Activated CD4-positive, CD25-positive, alpha-beta regulatory T cell treated with anti-CD3 and anti-CD28 coated beads, Interleukin-2, amount 50 U/mL, for 24 hours (primary cell): Measurements from ENCODE around the gene AFAP1.

ENCODE experiments used
- ATAC-seq, 2 donors: fragments of 150-1000 bp; cut with Tn5 transposase; one replicate each; pipeline ENCODE4 v1.10.0; 2021; ENCODE audit warnings: mild to moderate bottlenecking in 1 of 2, moderate library complexity in 1 of 2

Gene AFAP1, protein sequence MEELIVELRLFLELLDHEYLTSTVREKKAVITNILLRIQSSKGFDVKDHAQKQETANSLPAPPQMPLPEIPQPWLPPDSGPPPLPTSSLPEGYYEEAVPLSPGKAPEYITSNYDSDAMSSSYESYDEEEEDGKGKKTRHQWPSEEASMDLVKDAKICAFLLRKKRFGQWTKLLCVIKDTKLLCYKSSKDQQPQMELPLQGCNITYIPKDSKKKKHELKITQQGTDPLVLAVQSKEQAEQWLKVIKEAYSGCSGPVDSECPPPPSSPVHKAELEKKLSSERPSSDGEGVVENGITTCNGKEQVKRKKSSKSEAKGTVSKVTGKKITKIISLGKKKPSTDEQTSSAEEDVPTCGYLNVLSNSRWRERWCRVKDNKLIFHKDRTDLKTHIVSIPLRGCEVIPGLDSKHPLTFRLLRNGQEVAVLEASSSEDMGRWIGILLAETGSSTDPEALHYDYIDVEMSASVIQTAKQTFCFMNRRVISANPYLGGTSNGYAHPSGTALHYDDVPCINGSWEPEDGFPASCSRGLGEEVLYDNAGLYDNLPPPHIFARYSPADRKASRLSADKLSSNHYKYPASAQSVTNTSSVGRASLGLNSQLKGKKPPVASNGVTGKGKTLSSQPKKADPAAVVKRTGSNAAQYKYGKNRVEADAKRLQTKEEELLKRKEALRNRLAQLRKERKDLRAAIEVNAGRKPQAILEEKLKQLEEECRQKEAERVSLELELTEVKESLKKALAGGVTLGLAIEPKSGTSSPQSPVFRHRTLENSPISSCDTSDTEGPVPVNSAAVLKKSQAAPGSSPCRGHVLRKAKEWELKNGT

GRCh38 chr4:7939377-7940108 lies at the start of gene AFAP1:
Gene AFAP1, minus strand, starts transcription at chr4:7939861. Its CDS starts 67,783 bp downstream, at chr4:7872078.
- ATAC-seq, result peak; percentile 93 to 94

- no peak for ATAC-seq
Observed at GRCh38 chr4:7988437-7988836, 48.8 kb upstream of the AFAP1 start.

GRCh38 chr4:7987148-7987989 lies 47.7 kb upstream of the AFAP1 start:
- peak; percentile 77 to 86 for ATAC-seq

DNA sequence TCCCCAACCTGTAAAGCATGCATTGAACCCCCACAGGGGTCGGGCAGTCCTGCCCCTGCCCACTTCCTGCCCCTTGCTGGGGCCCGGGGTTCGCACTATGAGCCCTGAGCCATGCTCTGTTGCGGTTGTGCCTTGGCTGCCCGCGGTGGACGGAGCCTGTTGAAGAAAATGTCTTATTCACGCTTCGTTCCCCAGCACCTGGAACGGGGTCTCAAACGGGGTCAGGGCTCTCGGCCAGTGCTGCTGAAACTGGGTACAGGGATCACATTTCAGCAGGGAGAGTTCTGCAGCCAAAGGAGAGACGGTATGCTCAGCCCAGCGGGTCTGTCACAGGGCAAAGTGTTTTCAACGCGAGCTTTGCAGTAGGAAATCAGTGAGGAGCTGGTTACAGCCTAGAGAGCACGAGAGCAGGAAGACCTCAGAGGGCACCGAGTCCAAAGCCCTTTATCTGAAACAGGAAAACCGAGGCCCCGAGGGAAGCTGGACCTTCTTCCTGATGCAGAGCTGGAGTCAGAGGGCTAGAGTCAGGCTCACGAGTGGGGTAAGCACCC lies 46.3 kb upstream of the AFAP1 start:
- ATAC-seq, result no peak

DNA sequence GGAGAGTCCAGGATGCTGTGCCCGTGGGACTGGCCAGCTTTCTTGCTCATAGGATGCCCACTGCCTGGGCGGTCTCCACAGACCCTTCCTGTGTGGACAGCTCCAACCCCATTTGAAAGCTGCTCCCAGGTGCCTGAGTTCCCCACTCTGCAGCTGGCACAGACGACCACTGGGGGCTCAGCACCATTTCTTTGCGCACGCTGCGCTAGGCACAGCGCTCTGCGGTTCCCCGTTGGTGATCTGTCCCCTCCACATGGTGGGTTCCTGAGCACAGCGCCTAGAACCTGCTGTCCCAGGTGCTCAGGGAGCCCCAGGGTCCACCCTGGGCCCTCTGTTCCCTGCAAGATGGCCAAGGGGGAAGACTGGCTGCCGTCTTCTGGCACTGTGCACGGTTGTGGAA lies 45.4 kb upstream of the AFAP1 start:
- ATAC-seq, result no peak

GRCh38 chr4:7984286-7984925 lies 44.7 kb upstream of the AFAP1 start:
- ATAC-seq, result no peak

GRCh38 chr4:7983296-7983695 lies 43.6 kb upstream of the AFAP1 start:
- no peak for ATAC-seq

DNA sequence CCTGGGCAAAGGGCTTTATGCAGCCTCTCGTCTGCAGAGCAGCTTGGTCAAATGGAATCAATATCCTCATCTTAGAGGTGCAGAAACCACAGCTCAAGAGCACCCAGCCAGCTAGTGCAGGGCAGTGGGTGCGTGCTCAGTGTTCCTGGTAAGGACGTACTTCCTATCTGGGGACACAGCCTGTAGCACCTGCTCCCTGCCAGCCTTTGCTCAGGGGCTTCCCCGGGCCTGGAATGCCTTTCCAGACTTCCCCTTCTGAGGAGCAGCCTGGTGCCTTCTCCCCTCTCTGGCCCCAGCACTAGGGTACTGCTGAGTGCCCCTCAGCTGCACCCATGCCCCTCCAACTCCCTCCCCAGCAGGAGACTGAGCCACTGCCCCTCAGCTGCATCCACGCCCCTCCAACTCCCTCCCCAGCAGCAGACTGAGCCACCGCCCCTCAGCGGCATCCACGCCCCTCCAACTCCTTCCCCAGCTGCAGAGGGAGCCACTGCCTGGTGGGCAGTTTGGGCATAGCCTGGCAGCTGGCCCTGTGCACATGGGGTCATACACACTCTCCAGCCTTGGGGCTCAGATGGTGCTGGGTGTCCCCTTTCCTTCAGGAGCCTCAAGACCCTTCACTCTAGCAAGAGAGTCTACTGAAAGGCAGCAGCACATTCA lies 42.2 kb upstream of the AFAP1 start:
- no peak for ATAC-seq

GRCh38 chr4:7980036-7980435 lies 40.4 kb upstream of the AFAP1 start:
- no peak for ATAC-seq

DNA sequence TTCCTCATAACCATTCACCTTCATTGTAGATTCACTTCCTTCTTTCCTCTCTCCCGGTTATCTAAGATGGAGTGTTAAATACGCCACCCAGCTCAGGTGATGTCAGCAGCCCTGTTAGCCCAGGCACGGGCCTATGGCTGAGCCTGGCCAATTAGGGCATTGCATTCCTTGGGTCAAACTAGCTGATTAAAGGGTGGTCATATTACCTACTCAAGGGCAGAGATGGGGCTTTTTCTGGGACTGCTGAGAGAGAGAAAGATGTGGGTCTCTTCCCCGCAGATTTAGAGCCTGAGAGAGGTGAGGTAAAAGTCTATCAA lies 39.9 kb upstream of the AFAP1 start:
- no peak for ATAC-seq

DNA sequence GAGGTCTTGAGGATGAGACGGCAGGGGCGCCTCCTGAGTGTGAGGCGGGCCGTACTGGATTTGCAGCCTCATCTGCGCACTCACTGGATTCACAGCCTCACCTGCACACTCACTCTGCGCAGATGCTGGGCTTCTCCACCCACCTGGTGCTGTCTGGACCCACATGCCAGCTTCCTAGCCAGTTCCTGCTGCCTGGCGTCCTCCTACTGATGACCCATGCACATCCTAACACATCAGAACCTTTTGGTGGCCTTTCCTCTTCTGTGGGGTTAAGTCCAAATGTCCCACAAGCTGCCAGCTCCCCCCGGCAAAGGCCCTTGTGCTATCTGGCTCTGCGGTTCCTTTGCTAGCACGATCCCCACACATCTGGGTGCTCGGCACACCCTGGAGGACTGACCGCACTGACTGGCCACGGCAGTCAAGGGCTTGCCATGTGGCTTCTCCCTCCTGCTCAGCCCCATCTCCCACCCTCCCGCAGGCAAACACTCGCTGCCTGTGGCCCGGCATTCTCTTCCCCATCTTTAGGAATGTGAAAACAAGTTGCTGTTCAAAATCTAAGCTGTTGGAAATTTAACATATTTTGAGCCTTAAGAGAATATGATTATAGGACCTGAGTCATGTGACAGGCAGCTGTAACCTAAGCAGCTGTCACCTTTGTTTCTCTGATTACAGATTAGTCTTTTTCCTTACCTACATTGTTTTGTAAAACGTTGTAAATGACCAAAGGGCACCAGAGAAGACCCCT lies 39.4 kb upstream of the AFAP1 start:
- ATAC-seq, result no peak

- no peak for ATAC-seq
Observed at GRCh38 chr4:7978489-7978888, 38.8 kb upstream of the AFAP1 start.

- ATAC-seq, result no peak
Observed at GRCh38 chr4:7976634-7977033, 37.0 kb upstream of the AFAP1 start.

- ATAC-seq, result no peak
Observed at GRCh38 chr4:7976025-7976424, 36.4 kb upstream of the AFAP1 start.

DNA sequence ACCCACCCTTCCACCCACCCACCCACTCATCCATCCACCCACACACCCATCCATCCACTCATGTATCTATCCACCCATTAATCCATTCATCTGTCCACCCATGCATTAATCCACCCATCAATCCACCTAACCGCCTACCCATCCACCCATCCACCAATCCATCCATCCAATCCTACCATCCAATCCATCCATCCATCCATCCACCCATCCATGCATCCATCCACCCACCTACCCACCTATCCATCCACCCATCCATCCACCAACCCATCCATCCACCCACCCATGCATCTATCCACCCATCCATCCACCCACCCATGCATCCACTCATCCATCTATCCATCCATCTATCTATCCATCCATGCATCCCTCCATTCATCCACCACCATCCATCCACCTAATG lies 34.8 kb upstream of the AFAP1 start:
- no peak for ATAC-seq

DNA sequence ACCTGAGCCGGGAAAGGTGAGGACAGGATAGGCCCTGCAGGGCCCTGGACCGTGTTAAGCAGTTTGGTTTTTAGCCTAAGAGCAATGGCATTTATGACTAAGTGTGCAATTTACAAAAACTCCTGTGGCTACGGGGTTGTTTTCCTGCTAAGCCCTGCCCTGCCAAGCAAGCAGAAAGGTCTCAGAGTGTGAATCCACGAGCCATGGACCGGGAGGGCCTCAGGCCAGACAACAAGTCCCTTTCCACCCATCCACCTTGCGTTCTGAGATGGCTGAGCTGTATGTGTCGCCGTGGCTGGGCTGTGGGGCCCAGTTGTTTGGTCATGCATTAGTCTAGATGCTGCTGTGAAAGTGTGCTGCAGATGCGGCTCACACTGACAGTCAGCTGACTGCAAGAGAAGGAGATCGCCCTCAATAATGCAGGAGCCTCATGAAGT lies 33.9 kb upstream of the AFAP1 start:
- ATAC-seq, result no peak

DNA sequence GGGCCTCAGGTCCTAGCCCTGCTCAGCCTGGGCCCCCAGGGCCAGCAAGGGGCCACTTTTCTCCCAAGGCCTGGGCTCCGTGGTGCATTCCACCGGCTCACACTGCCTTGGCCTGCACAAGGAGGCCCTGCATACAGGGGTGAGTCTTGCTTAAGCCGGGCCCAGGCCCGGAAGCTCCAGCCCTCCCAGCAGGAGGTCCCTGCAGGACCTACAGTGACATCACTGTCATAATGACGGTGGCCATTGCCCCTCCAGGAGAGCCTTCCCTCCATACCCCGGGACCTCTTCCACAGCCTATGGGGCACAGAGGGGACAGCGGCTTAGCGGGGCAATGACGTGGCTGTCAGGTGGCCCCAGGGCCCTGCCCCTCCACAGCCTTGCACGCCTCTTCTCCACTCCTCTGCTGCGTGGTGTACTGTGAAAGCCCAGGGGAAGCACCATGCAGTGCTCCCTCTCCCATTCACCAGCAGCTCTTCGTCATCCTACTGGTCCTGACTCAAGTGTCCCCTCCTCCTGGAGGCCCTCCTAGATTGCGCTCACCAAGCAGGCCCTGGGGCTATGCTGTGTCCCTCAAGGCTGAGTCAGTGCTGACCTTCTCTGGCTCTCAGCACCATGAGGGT lies 32.3 kb upstream of the AFAP1 start:
- ATAC-seq, result no peak

DNA sequence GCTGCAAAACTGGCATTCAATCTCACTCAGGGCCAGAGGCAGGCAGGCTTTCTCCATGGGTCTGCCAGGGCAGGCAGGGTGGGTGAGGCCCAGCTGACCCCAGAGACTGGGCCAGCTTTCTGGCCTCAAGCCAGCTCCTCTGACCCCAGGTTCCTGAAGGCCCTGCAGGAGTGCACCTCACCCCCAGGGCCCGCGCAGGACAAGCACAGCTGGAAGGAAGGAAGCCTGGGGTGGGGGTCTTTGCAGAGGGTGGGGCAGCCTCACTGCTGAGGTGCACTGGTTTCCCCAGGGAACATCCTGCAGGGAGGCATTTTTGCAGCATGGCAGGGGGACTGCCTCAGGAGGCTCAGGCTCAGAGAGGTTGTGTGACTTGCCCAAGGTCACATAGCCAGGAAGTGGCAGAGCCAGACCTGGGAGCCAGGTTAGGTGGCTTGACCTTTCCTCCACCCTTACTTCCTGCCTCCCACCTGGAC lies 31.5 kb upstream of the AFAP1 start:
- no peak for ATAC-seq

GRCh38 chr4:7970361-7970946 lies 30.8 kb upstream of the AFAP1 start:
- ATAC-seq, result no peak
